Keratinocyte (primary cell): ENCODE results near the gene CMKLR1.

Source experiments
- CTCF ChIP-seq, 3 experiments: IDR thresholded peaks in 1 of 3; conservative IDR thresholded peaks in 1 of 3; optimal IDR thresholded peaks in 1 of 3; 2 replicates in 2 of 3; 3 replicates in 1 of 3; pipeline versions ENCODE3 to v1.5.1; 2011; ENCODE audit warnings: low read length in 3 of 3, mild to moderate bottlenecking in 3 of 3, moderate library complexity in 2 of 3, control low read depth in 1 of 3, inconsistent platforms in 1 of 3; ENCODE audit not compliant: insufficient read depth in 2 of 3; ENCODE audit errors: extremely low read depth in 1 of 3
- EZH2 ChIP-seq: IDR thresholded peaks from one replicate; pipeline ENCODE4 v1.6.1; 2012; ENCODE audit warnings: inconsistent platforms, mild to moderate bottlenecking, low read length, moderate library complexity

- TF ChIP-seq CTCF (optimal IDR thresholded peaks at IDR 0.05 in 1 of 3, IDR thresholded peaks at IDR 0.05 in 1 of 3, conservative IDR thresholded peaks at IDR 0.05 in 1 of 3; ENCODE audit: extremely low read depth in 1 of 3, insufficient read depth in 2 of 3, low read length in 3 of 3) (no peak), EZH2 (no peak)
Measured at GRCh38 chr12:108367436-108367835, 28.3 kb upstream of the CMKLR1 start.
